Activated naive CD8-positive, alpha-beta T cell treated with anti-CD3 and anti-CD28 coated beads for 36 hours (primary cell): ENCODE results near the gene FAXDC2. TPM values are rescaled to one million over a fixed set of nuclear protein-coding genes. Genes with fewer than 3 reads are reported as not detected.

Source experiments
- DNase-seq: peaks from one replicate; pipeline ENCODE4 v3.0.0; 2021
- H3K27ac Mint-ChIP-seq: one replicate; pipeline ENCODE4 v1.8.0; 2022; ENCODE audit warnings: mild to moderate bottlenecking, moderate library complexity, mixed read lengths
- H3K27me3 Mint-ChIP-seq: one replicate; pipeline ENCODE4 v1.8.0; 2022; ENCODE audit warnings: mild to moderate bottlenecking, mixed read lengths
- H3K36me3 Mint-ChIP-seq: one replicate; pipeline ENCODE4 v1.8.0; 2021; ENCODE audit warnings: mild to moderate bottlenecking, mixed read lengths
- H3K4me1 Mint-ChIP-seq: one replicate; pipeline ENCODE4 v1.8.0; 2021; ENCODE audit warnings: mixed read lengths
- H3K4me3 Mint-ChIP-seq: one replicate; pipeline ENCODE4 v1.8.0; 2022; ENCODE audit warnings: mild to moderate bottlenecking, moderate library complexity, mixed read lengths
- H3K9me3 Mint-ChIP-seq: one replicate; pipeline ENCODE4 v1.8.0; 2022; ENCODE audit warnings: mixed read lengths
- total RNA-seq, 2 experiments: library from RNA; stranded (reverse); gene quantifications; one replicate each; pipeline ENCODE4 v1.2.3, GENCODE V29; 2021

FAXDC2 gene
- under 1 TPM in 1 of 2 experiments, not detected in 1; 0.08 TPM for total RNA-seq

DNA sequence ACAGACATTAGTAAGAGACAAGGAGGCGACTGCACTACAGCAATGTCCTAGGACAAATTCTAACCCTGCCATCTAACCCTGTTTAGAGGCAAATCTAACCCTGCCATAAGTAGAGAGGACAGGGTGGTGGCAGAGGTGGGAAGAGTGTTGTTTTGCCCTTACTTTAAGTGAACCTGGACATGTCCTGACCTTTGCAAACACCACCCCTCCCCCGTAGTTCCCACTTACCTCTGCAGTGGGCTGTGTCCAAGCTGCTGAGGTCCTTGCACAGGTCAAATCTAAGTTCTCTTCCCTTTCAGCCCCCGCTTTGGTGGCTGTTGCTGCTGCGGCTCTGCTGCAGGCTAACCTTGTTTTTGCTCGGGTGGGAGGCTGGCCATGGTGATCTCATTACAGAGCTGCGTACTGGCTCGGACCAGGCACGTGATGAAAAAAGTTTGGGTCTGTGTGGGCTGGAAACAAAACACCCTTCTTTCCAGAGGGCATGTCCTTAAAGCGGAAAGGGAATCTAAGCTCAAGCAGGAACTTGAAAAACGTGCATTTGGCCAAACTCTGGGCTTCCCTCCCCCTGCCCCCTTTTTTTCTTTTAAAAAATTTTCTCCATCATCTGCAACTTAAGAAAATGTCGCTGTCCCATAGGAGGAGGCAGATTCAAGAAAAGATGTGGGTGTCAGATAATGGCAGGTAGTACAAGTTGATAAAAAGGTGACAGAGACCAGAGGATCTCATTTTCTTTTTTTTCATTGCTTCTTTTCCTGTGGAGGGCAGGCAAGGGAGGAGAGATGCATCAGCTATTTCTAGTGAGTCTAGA is at the start of gene FAXDC2:
FAXDC2 (minus strand) TSS at position 349 of the 808 bp plus-strand sequence. CDS start 12,425 bp downstream, outside the sequence.
- Mint-ChIP-seq H3K9me3 (no peaks in the 10 kb centered on the region), H3K27ac (no peak within 1 kb of the TSS), H3K4me1 (peaks cover 15% of the 10 kb centered on the region), H3K4me3 (no peak within 1 kb of the TSS), H3K36me3 (peaks cover 7% of the 10 kb centered on the region), H3K27me3 (no peaks in the 10 kb centered on the region)
- DNase-seq, result no peak

GRCh38 chr5:154900066-154900465 is 49.7 kb upstream of the FAXDC2 start:
- Mint-ChIP-seq H3K27ac (no peak overlapping the region), H3K9me3 (no peaks in the 10 kb centered on the region), H3K4me3 (no peak overlapping the region), H3K27me3 (no peaks in the 10 kb centered on the region), H3K36me3 (peaks cover 16% of the 10 kb centered on the region), H3K4me1 (no peaks in the 10 kb centered on the region)
- DNase-seq, result no peak

DNA sequence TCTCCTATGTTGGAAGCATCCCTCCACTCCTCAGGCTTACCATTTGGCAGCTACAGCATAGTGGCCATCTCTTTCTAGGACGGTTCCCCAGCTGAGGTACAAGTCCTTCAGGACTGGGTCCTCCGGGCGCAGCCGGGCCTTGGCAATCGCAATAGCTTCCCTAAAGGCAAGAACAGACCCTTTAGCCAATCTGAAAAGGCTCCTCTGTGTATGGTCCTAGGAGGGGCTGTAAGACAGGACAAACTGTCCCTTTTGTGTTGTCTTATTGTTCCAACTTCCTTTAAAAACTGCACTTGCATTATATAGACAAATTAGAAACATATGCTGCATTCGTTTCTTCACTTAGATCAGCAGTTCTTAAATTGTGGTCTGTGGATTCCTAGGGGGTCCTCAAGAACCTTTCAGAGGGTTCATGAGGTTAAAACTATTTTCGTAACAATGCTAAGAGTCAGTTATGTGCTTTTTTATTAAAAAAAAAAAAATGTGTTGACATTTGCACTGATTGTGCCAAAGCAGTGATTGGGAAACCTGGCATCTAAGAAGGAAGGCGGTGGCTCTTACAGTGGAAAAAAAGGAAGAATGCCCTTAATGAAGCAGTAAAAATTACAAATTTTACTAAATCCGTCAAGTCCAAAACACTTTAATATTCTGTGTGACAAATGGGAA is 48.9 kb upstream of the FAXDC2 start:
- H3K9me3 Mint-ChIP-seq, result no peaks in the 10 kb centered on the region
- no peaks in the 10 kb centered on the region for H3K27me3 Mint-ChIP-seq
- H3K4me3 Mint-ChIP-seq, result no peak overlapping the region
- H3K27ac Mint-ChIP-seq, result no peak overlapping the region
- peaks cover 16% of the 10 kb centered on the region for H3K36me3 Mint-ChIP-seq
- no peaks in the 10 kb centered on the region for H3K4me1 Mint-ChIP-seq
- DNase-seq, result no peak

GRCh38 chr5:154898210-154898609 is 47.8 kb upstream of the FAXDC2 start:
- Mint-ChIP-seq H3K4me1 (no peaks in the 10 kb centered on the region), H3K27me3 (no peaks in the 10 kb centered on the region), H3K36me3 (peaks cover 19% of the 10 kb centered on the region), H3K4me3 (no peak overlapping the region), H3K27ac (no peak overlapping the region), H3K9me3 (no peaks in the 10 kb centered on the region)
- no peak for DNase-seq

GRCh38 chr5:154896562-154897165 is 46.3 kb upstream of the FAXDC2 start:
- no peak overlapping the region for H3K27ac Mint-ChIP-seq
- H3K36me3 Mint-ChIP-seq, result peaks cover 17% of the 10 kb centered on the region
- no peaks in the 10 kb centered on the region for H3K4me1 Mint-ChIP-seq
- H3K9me3 Mint-ChIP-seq, result no peaks in the 10 kb centered on the region
- H3K27me3 Mint-ChIP-seq, result no peaks in the 10 kb centered on the region
- no peak for DNase-seq
- no peak overlapping the region for H3K4me3 Mint-ChIP-seq

- no peaks in the 10 kb centered on the region for H3K4me1 Mint-ChIP-seq
- no peaks in the 10 kb centered on the region for H3K27me3 Mint-ChIP-seq
- no peak overlapping the region for H3K4me3 Mint-ChIP-seq
- H3K36me3 Mint-ChIP-seq, result peaks cover 22% of the 10 kb centered on the region
- no peak overlapping the region for H3K27ac Mint-ChIP-seq
- no peak for DNase-seq
- no peaks in the 10 kb centered on the region for H3K9me3 Mint-ChIP-seq
These were observed 45.5 kb upstream of the FAXDC2 start for GRCh38 chr5:154895606-154896561.

GRCh38 chr5:154893381-154893780 is 43.0 kb upstream of the FAXDC2 start:
- H3K27me3 Mint-ChIP-seq, result no peaks in the 10 kb centered on the region
- peaks cover under 1% of the 10 kb centered on the region for H3K9me3 Mint-ChIP-seq
- peaks cover 36% of the 10 kb centered on the region for H3K36me3 Mint-ChIP-seq
- DNase-seq, result no peak
- H3K4me1 Mint-ChIP-seq, result no peaks in the 10 kb centered on the region
- H3K4me3 Mint-ChIP-seq, result no peak overlapping the region
- H3K27ac Mint-ChIP-seq, result no peak overlapping the region

GRCh38 chr5:154892369-154892771 is 42.0 kb upstream of the FAXDC2 start:
- H3K4me3 Mint-ChIP-seq, result no peak overlapping the region
- H3K36me3 Mint-ChIP-seq, result peaks cover 43% of the 10 kb centered on the region
- no peak overlapping the region for H3K27ac Mint-ChIP-seq
- H3K9me3 Mint-ChIP-seq, result peaks cover 7% of the 10 kb centered on the region
- no peak for DNase-seq
- no peaks in the 10 kb centered on the region for H3K4me1 Mint-ChIP-seq
- no peaks in the 10 kb centered on the region for H3K27me3 Mint-ChIP-seq

- Mint-ChIP-seq H3K36me3 (peaks cover 92% of the 10 kb centered on the region), H3K9me3 (peaks cover 32% of the 10 kb centered on the region), H3K4me1 (no peaks in the 10 kb centered on the region), H3K4me3 (no peak overlapping the region), H3K27ac (no peak overlapping the region), H3K27me3 (no peaks in the 10 kb centered on the region)
- no peak for DNase-seq
These were observed 35.0 kb upstream of the FAXDC2 start for GRCh38 chr5:154885439-154885838.

GRCh38 chr5:154884424-154884823 is 34.0 kb upstream of the FAXDC2 start:
- Mint-ChIP-seq H3K9me3 (peaks cover 42% of the 10 kb centered on the region), H3K36me3 (peaks cover 94% of the 10 kb centered on the region), H3K27me3 (no peaks in the 10 kb centered on the region), H3K4me1 (no peaks in the 10 kb centered on the region), H3K4me3 (no peak overlapping the region), H3K27ac (no peak overlapping the region)
- DNase-seq, result no peak

DNA sequence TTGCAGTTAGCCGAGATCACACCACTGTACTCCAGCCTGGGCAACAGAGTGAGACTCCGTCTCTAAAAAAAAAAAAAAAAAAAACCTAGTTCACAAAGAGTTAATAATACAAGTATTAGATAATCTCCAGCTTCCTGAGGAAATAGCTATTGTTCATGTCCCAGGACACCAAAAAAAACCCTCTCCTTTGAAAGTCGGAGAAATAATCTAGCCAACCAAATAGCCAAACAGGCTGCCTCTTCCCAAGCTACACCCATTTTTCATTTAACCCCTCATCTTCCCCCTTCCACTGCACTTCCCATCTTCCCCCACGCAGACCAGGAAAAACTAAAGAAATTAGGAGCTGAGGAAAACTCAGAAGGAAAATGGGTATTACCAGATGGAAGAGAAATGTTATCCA is 31.6 kb upstream of the FAXDC2 start:
- H3K36me3 Mint-ChIP-seq, result peaks cover 91% of the 10 kb centered on the region
- no peak overlapping the region for H3K4me3 Mint-ChIP-seq
- H3K4me1 Mint-ChIP-seq, result no peaks in the 10 kb centered on the region
- peaks cover 47% of the 10 kb centered on the region for H3K9me3 Mint-ChIP-seq
- DNase-seq, result no peak
- H3K27ac Mint-ChIP-seq, result no peak overlapping the region
- no peaks in the 10 kb centered on the region for H3K27me3 Mint-ChIP-seq

DNA sequence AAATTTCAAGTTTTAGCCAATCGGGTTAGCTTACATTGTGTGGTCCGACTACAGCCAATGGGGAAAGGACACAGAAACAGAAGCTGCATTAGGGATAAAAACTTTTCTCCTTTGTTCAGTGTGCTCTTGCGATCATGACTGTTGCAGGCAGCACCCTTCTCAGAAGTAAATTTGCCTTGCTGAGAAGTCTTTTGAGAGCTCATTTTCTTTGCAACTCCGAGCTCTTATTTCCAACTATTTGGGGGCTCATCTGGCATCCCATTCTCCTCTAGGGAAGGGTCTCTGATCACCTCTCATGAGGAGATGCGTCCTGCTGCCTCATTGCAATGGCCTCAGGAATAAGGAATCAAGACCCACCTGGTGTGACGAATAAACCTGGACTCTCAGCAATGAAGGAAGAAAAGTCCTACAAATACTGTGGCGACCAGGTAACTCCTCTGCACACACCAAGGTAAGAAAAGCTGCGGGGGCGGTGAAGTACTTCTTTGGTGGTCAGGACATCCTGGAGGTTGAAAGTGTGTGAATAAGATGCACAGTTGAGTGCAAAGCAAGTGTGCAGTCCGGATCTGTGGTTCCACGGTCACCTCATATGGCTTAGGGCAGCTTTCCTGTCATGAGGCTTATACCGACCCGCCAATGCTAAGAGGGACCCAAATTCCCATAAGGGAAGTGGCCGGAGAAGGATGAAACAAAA is 28.4 kb upstream of the FAXDC2 start:
- H3K36me3 Mint-ChIP-seq, result peaks cover 84% of the 10 kb centered on the region
- no peak overlapping the region for H3K4me3 Mint-ChIP-seq
- no peak overlapping the region for H3K27ac Mint-ChIP-seq
- H3K27me3 Mint-ChIP-seq, result no peaks in the 10 kb centered on the region
- peaks cover 33% of the 10 kb centered on the region for H3K9me3 Mint-ChIP-seq
- peaks cover 3% of the 10 kb centered on the region for H3K4me1 Mint-ChIP-seq
- no peak for DNase-seq

DNA sequence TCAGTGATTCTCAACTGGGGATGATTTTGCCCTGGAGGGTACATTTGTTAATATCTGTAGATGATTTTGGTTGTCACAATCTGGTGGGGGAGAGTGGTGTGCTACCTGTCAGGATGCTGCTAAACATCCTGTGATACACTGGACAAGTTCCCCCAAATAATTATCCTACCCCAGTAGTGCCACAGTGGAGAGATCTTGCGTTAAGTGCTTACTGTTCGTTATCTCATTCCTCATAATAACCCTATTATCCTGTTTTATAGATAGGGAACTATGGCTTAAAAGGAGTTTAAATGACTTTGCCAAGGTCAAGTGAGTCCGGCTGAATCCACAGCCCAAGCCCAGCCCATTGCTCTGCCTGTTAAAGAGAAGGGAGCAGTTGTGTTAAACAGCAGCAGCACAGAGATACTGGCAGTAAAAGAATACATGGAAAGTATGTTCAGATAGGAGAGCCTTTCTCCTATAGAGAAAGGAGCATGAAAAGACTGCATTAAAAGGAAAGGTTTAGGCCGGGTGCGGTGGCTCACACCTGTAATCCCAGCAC is 23.5 kb upstream of the FAXDC2 start:
- Mint-ChIP-seq H3K9me3 (peaks cover 14% of the 10 kb centered on the region), H3K36me3 (peaks cover 49% of the 10 kb centered on the region), H3K4me3 (no peak overlapping the region), H3K27me3 (no peaks in the 10 kb centered on the region), H3K4me1 (peaks cover 3% of the 10 kb centered on the region), H3K27ac (no peak overlapping the region)
- no peak for DNase-seq

DNA sequence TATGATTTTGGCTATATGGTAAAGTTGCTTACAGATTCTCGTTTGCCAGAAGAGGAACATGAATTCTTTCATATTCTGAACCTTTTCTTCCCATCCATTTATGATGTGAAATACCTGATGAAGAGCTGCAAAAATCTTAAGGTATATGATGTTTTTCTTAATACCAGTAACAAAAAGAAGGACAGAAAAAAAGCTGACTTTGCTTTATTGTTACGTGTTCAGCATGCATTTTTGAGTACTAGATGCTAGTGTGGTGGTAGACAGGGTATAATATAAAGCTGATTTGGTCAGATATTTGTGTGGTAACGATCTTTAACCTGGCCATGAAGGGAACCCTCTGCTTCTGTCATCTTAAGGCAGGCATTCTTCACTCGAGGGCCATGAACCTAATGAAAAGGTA is 21.3 kb upstream of the FAXDC2 start:
- H3K4me3 Mint-ChIP-seq, result no peak overlapping the region
- no peak overlapping the region for H3K27ac Mint-ChIP-seq

More for the DNA sequence above, 21.3 kb upstream of the FAXDC2 start:
- peaks cover 11% of the 10 kb centered on the region for H3K4me1 Mint-ChIP-seq
- H3K27me3 Mint-ChIP-seq, result no peaks in the 10 kb centered on the region
- peaks cover 38% of the 10 kb centered on the region for H3K36me3 Mint-ChIP-seq
- H3K9me3 Mint-ChIP-seq, result peaks cover 3% of the 10 kb centered on the region
- no peak for DNase-seq
